GM23338 (cell line): ENCODE data around the gene HCRTR1.
A peak's percentile ranks its signal among the peaks of the same experiment; 100 is the strongest.

ENCODE experiments used
- CTCF ChIP-seq, 2 experiments: fragments of 200-600 bp in 1 of 2; sonication (generic) in 1 of 2; conservative IDR thresholded peaks; 2 replicates each; pipeline versions ENCODE4 v1.5.1 to v1.6.1; 2016 to 2017; ENCODE audit warnings: antibody characterized with exemption in 2 of 2, low read depth in 2 of 2, mild to moderate bottlenecking in 2 of 2, moderate library complexity in 1 of 2
- EZH2phosphoT487 ChIP-seq: fragments of 200-600 bp; sonication (generic); IDR thresholded peaks from one replicate; pipeline ENCODE4 v1.8.1; 2018; ENCODE audit warnings: antibody characterized with exemption; ENCODE audit not compliant: unreplicated experiment
- POLR2AphosphoS5 ChIP-seq: IDR thresholded peaks from 2 replicates; pipeline ENCODE4 v1.6.1; 2016; ENCODE audit warnings: antibody characterized with exemption, low read depth
- STAT1 ChIP-seq: IDR thresholded peaks from one replicate; pipeline ENCODE4 v1.6.1; 2016; ENCODE audit warnings: antibody characterized with exemption; ENCODE audit not compliant: unreplicated experiment

DNA sequence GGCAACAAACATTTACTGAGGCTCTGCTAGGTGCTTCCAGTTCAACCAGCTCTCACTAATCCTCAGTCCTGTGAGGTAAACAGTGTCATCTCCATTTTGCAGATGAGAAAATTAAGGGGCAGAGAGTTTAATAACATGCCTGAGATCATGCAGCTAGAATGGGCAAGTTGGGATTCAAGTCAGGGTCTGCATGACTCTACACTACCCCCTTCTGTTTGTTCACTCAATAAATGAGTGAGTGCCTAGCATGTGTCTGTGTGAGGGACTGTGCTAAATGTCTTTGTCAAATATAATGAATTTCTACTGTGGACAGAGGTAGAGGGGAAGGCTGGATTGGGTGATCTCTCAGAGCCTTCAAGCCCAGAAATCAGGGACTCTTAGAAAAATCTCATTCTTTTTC is 22.7 kb downstream of the HCRTR1 start:
- peak in 1 of 2 experiments; percentile 38; a peak in 2 of 4 replicates for TF ChIP-seq CTCF (conservative IDR thresholded peaks at IDR 0.05; ENCODE audit: low read depth in 2 of 2)
- TF ChIP-seq POLR2AphosphoS5: no peak
- TF ChIP-seq EZH2phosphoT487: no peak
- no peak for TF ChIP-seq STAT1
